ENCODE results near the gene CRACR2A. TPM values are rescaled to one million over a fixed set of nuclear protein-coding genes. Genes with fewer than 3 reads are reported as not detected.

The CRACR2A gene
- total and polyA plus RNA-seq, 4 donors, result 1.4 to 10.2 (median 5.5) TPM

DNA sequence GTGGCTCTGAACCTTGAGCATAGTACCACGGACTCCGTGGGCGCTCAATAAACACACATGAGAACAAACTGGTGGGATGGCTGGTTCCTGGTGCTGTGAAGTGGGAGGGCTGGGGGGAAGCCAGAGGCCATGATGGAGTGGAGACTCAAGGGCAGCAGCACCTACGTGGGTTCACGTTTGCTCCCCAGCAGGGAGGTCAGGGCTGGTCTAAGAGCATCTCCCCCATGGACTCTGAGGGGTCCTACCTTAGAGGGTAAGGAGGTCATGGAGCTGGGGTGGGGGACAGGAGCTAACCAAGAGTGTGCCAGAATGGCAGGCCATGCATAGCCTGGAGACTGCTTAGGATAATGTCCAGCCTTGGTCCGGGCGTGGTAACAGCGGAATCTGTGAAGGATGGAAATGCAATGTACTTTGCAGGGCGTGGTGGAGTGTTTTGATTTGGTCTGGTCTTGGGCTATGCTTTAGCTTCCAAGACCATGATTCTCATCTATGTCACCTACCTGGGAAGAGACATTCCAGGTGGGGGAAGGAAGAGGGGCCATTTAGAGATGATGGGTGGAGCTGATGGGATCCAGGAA lies 158.9 kb downstream of the CRACR2A start:
- WGBS, 2 donors, result 90 to 92% methylated on average over 9 of the region's 9 CpGs
- Histone ChIP-seq H3K4me3 (no peak overlapping the region), H3K27ac (ENCODE audit: low read depth in 1 of 2, low read length in 1 of 2) (no peak overlapping the region), H3K9me3 (ENCODE audit: control insufficient read depth in 4 of 4, insufficient read depth in 3 of 4, low read length in 3 of 4) (no peaks in the 10 kb centered on the region), H3K4me1 (ENCODE audit: control insufficient read depth in 5 of 5, insufficient read depth in 5 of 5, low read length in 5 of 5) (no peaks in the 10 kb centered on the region), H3K9ac (ENCODE audit: insufficient read depth in 1 of 2, low read length in 2 of 2) (no peak overlapping the region), H3K36me3 (ENCODE audit: control insufficient read depth in 4 of 4, insufficient read depth in 4 of 4, low read length in 4 of 4) (no peaks in the 10 kb centered on the region), H3K27me3 (ENCODE audit: control insufficient read depth in 3 of 3, insufficient read depth in 3 of 3, low read length in 2 of 3) (no peaks in the 10 kb centered on the region)
- TF ChIP-seq CTCF (IDR thresholded peaks at IDR 0.05; ENCODE audit: control extremely low read depth, extremely low read depth), result no peak
- DNase-seq (no peak), ATAC-seq (ENCODE audit: insufficient read depth, low FRiP score) (no peak)

GRCh38 chr12:3592856-3593625 lies 159.9 kb downstream of the CRACR2A start:
- TF ChIP-seq CTCF (IDR thresholded peaks at IDR 0.05; ENCODE audit: control extremely low read depth, extremely low read depth), result no peak
- Histone ChIP-seq H3K36me3 (ENCODE audit: control insufficient read depth in 4 of 4, insufficient read depth in 4 of 4, low read length in 4 of 4) (no peaks in the 10 kb centered on the region), H3K27me3 (ENCODE audit: control insufficient read depth in 3 of 3, insufficient read depth in 3 of 3, low read length in 2 of 3) (no peaks in the 10 kb centered on the region), H3K9me3 (ENCODE audit: control insufficient read depth in 4 of 4, insufficient read depth in 3 of 4, low read length in 3 of 4) (no peaks in the 10 kb centered on the region), H3K4me3 (no peak overlapping the region), H3K4me1 (ENCODE audit: control insufficient read depth in 5 of 5, insufficient read depth in 5 of 5, low read length in 5 of 5) (no peaks in the 10 kb centered on the region), H3K27ac (ENCODE audit: low read depth in 1 of 2, low read length in 1 of 2) (no peak overlapping the region), H3K9ac (ENCODE audit: insufficient read depth in 1 of 2, low read length in 2 of 2) (no peak overlapping the region)
- ATAC-seq (ENCODE audit: insufficient read depth, low FRiP score), result no peak
- WGBS, 2 donors, result 90 to 91% methylated on average over 30 of the region's 30 CpGs
- DNase-seq, result no peak

DNA sequence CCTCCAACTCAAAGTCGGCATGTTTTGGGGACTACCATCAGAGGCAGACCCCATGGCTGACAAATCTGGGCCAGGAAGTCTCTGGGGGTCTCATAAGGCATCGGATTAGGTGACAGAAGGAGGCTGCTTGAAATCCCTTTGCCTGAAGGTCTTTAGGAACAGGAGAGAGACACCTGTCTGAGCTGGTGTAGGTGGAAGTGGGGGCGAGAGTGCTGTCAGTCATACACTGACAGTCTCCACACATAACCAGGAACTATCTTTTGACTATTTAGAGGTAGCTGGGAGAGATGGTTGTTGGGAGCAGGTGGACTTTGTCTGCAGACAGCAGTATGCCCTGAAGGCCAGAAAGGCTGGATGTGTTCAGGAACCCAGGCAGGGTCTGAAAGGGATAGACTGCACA lies 163.2 kb downstream of the CRACR2A start:
- peaks cover 0 to 7% (median 0%) of the 10 kb centered on the region in 4 donors for H3K9me3 ChIP-seq (ENCODE audit: control insufficient read depth in 4 of 4, insufficient read depth in 3 of 4, low read length in 3 of 4)
- 85 to 92% methylated on average over 3 of the region's 3 CpGs for WGBS, 2 donors
- H3K4me3 ChIP-seq, result no peak overlapping the region
- no peak overlapping the region for H3K9ac ChIP-seq (ENCODE audit: insufficient read depth in 1 of 2, low read length in 2 of 2)
- DNase-seq (no peak), ATAC-seq (ENCODE audit: insufficient read depth, low FRiP score) (no peak)
- H3K27me3 ChIP-seq (ENCODE audit: control insufficient read depth in 3 of 3, insufficient read depth in 3 of 3, low read length in 2 of 3), result no peaks in the 10 kb centered on the region
- TF ChIP-seq CTCF (IDR thresholded peaks at IDR 0.05; ENCODE audit: control extremely low read depth, extremely low read depth), result no peak
- H3K4me1 ChIP-seq (ENCODE audit: control insufficient read depth in 5 of 5, insufficient read depth in 5 of 5, low read length in 5 of 5), result no peaks in the 10 kb centered on the region
- H3K36me3 ChIP-seq (ENCODE audit: control insufficient read depth in 4 of 4, insufficient read depth in 4 of 4, low read length in 4 of 4), result no peaks in the 10 kb centered on the region
- H3K27ac ChIP-seq (ENCODE audit: low read depth in 1 of 2, low read length in 1 of 2), result no peak overlapping the region
